Urinary bladder (tissue), 4 donors: ENCODE results near the gene CLEC6A. TPM values are rescaled to one million over a fixed set of nuclear protein-coding genes. Genes with fewer than 3 reads are reported as not detected.
"Not testable (repeated sequence)": the region's sequence is repeated elsewhere in the genome, so short reads cannot be mapped to it uniquely, and the experiment has no call there.

ENCODE experiments used
- DNase-seq: peaks from one replicate; pipeline ENCODE4 v3.0.0-alpha.2; 2015; ENCODE audit errors: extremely low spot score
- H3K27ac ChIP-seq: one replicate; pipeline ENCODE4 v1.5.1; 2013; ENCODE audit warnings: low read depth, mild to moderate bottlenecking, moderate library complexity
- H3K36me3 ChIP-seq: one replicate; pipeline ENCODE4 v1.6.1; 2013; ENCODE audit warnings: mild to moderate bottlenecking, moderate library complexity; ENCODE audit not compliant: insufficient read depth
- H3K4me1 ChIP-seq: one replicate; pipeline ENCODE4 v1.6.1; 2013; ENCODE audit warnings: mild to moderate bottlenecking, moderate library complexity; ENCODE audit not compliant: insufficient read depth
- H3K4me3 ChIP-seq: one replicate; pipeline ENCODE4 v1.5.1; 2013; ENCODE audit warnings: low read depth, low read length
- WGBS: extraction: QIAGEN DNeasy Blood & Tissue Kit; methylation state at CpG from one replicate; pipeline ENCODE4 v1.1.7; 2013; 5-methylcytosine and 5-hydroxymethylcytosine counted together
- polyA plus RNA-seq: library from polyadenylated mRNA; stranded (reverse); fragments of 200-250 nt; gene quantifications from one replicate; pipeline ENCODE4 v1.2.3, GENCODE V29; 2013
- total RNA-seq: library from RNA; depleted of rRNA; stranded (reverse); fragments of >200 nt; gene quantifications from one replicate; pipeline ENCODE4 v1.2.3, GENCODE V29; 2014
- donor health status: healthy with polysubstance abuse.
- donor health status: healthy.

The CLEC6A gene
- total RNA-seq (not detected), polyA plus RNA-seq (not detected)

GRCh38 chr12:8455727-8456360 is at the start of gene CLEC6A:
TSS of gene CLEC6A (plus strand) at chr12:8455962. CDS start at chr12:8456112, 150 bp downstream.
- H3K4me1 ChIP-seq: no peaks in the 10 kb centered on the region
- no peaks in the 10 kb centered on the region for H3K36me3 ChIP-seq
- no peak for DNase-seq
- no peak within 1 kb of the TSS for H3K4me3 ChIP-seq
- H3K27ac ChIP-seq: no peak within 1 kb of the TSS
- 71% methylated on average over 2 of the region's 2 CpGs for WGBS

- H3K4me3 ChIP-seq, H3K27ac ChIP-seq, H3K4me1 ChIP-seq, DNase-seq, H3K36me3 ChIP-seq: not testable (repeated sequence)
- no CpG with 5 or more reads among the region's 6 CpGs for WGBS
Measured at GRCh38 chr12:8419576-8419975, 36.2 kb upstream of the CLEC6A start.

GRCh38 chr12:8420506-8420905 is 35.3 kb upstream of the CLEC6A start:
- no peak for DNase-seq
- WGBS: no CpG with 5 or more reads among the region's 10 CpGs
- Histone ChIP-seq H3K27ac (no peak overlapping the region), H3K4me1 (no peaks in the 10 kb centered on the region), H3K36me3 (no peaks in the 10 kb centered on the region), H3K4me3 (no peak overlapping the region)

GRCh38 chr12:8444536-8445278 is 11.1 kb upstream of the CLEC6A start:
- H3K4me1 ChIP-seq, H3K36me3 ChIP-seq, DNase-seq, H3K27ac ChIP-seq, H3K4me3 ChIP-seq: not testable (repeated sequence)
- 89% methylated on average over 22 of the region's 22 CpGs for WGBS

- H3K4me3 ChIP-seq: no peak overlapping the region
- no peaks in the 10 kb centered on the region for H3K36me3 ChIP-seq
- WGBS: 99% methylated on average over 2 of the region's 2 CpGs
- no peaks in the 10 kb centered on the region for H3K4me1 ChIP-seq
- no peak overlapping the region for H3K27ac ChIP-seq
- no peak for DNase-seq
Measured at GRCh38 chr12:8445731-8446130, 10.0 kb upstream of the CLEC6A start.

- H3K27ac ChIP-seq: no peak overlapping the region
- H3K36me3 ChIP-seq: no peaks in the 10 kb centered on the region
- DNase-seq: no peak
- H3K4me1 ChIP-seq: no peaks in the 10 kb centered on the region
- WGBS: 91% methylated on average over 35 of the region's 35 CpGs
- no peak overlapping the region for H3K4me3 ChIP-seq
Measured at GRCh38 chr12:8446642-8447547, 8.9 kb upstream of the CLEC6A start.

GRCh38 chr12:8449355-8449859 is 6.4 kb upstream of the CLEC6A start:
- H3K4me3 ChIP-seq: no peak overlapping the region
- H3K4me1 ChIP-seq: no peaks in the 10 kb centered on the region
- H3K27ac ChIP-seq: no peak overlapping the region
- no peaks in the 10 kb centered on the region for H3K36me3 ChIP-seq
- no peak for DNase-seq
- WGBS: 65% methylated on average over 7 of the region's 7 CpGs

GRCh38 chr12:8452036-8452435 is 3.7 kb upstream of the CLEC6A start:
- Histone ChIP-seq H3K27ac (no peak overlapping the region), H3K4me3 (no peak overlapping the region), H3K36me3 (no peaks in the 10 kb centered on the region), H3K4me1 (no peaks in the 10 kb centered on the region)
- WGBS: 93% methylated on average over 12 of the region's 12 CpGs
- DNase-seq: no peak

GRCh38 chr12:8453021-8453513 is 2.7 kb upstream of the CLEC6A start:
- no peaks in the 10 kb centered on the region for H3K4me1 ChIP-seq
- H3K36me3 ChIP-seq: no peaks in the 10 kb centered on the region
- WGBS: 48% methylated on average over 4 of the region's 4 CpGs
- no peak overlapping the region for H3K27ac ChIP-seq
- no peak for DNase-seq
- no peak overlapping the region for H3K4me3 ChIP-seq

GRCh38 chr12:8453796-8454195 is 2.0 kb upstream of the CLEC6A start:
- Histone ChIP-seq H3K27ac (no peak overlapping the region), H3K4me3 (no peak overlapping the region), H3K36me3 (no peaks in the 10 kb centered on the region), H3K4me1 (no peaks in the 10 kb centered on the region)
- 34% methylated on average over 1 of the region's 1 CpG for WGBS
- no peak for DNase-seq

GRCh38 chr12:8455271-8455670 is 491 bp upstream of the CLEC6A start:
- Histone ChIP-seq H3K4me3 (no peak overlapping the region), H3K4me1 (no peaks in the 10 kb centered on the region), H3K36me3 (no peaks in the 10 kb centered on the region), H3K27ac (no peak overlapping the region)
- DNase-seq: no peak

- WGBS: 75% methylated on average over 2 of the region's 2 CpGs
- Histone ChIP-seq H3K27ac (no peak overlapping the region), H3K4me3 (no peak overlapping the region), H3K4me1 (no peaks in the 10 kb centered on the region), H3K36me3 (no peaks in the 10 kb centered on the region)
- DNase-seq: no peak
Measured at GRCh38 chr12:8461426-8461825, 5.7 kb downstream of the CLEC6A start.

GRCh38 chr12:8465301-8465996 is 9.7 kb downstream of the CLEC6A start:
- no peak overlapping the region for H3K27ac ChIP-seq
- no peak for DNase-seq
- no peak overlapping the region for H3K4me3 ChIP-seq
- 0% methylated on average over 2 of the region's 2 CpGs for whole genome bisulfite sequencing
- H3K36me3 ChIP-seq: no peaks in the 10 kb centered on the region
- no peaks in the 10 kb centered on the region for H3K4me1 ChIP-seq
